ENCODE results near the gene KRTAP12-4.
"Not testable (repeated sequence)": the region's sequence is repeated elsewhere in the genome, so short reads cannot be mapped to it uniquely, and the experiment has no call there.

KRTAP12-4 gene

GRCh38 chr21:44653656-44654575, 543 bp downstream of the KRTAP12-4 start:
- no peak for DNase-seq

- no peak for DNase-seq
Measured at GRCh38 chr21:44653123-44653522, 1.3 kb downstream of the KRTAP12-4 start.

GRCh38 chr21:44650973-44651675, 3.3 kb downstream of the KRTAP12-4 start:
- no peak for DNase-seq

GRCh38 chr21:44650265-44650972, 4.0 kb downstream of the KRTAP12-4 start:
- no peak for DNase-seq

GRCh38 chr21:44649521-44650100, 4.8 kb downstream of the KRTAP12-4 start:
- DNase-seq: no peak

- no peak for DNase-seq
Measured at GRCh38 chr21:44648557-44649311, 5.7 kb downstream of the KRTAP12-4 start.

- no peak for DNase-seq
Measured at GRCh38 chr21:44647222-44647552, 7.3 kb downstream of the KRTAP12-4 start.

- not testable (repeated sequence) for DNase-seq
Measured at GRCh38 chr21:44646366-44647221, 7.9 kb downstream of the KRTAP12-4 start, which contains the start of gene KRTAP10-11. Gene KRTAP10-11, plus strand, starts transcription at chr21:44646414. Its CDS starts 45 bp downstream, at chr21:44646459.

GRCh38 chr21:44644878-44645277, 9.6 kb downstream of the KRTAP12-4 start:
- no peak for DNase-seq

GRCh38 chr21:44643741-44644310, 10.6 kb downstream of the KRTAP12-4 start:
- no peak for DNase-seq

GRCh38 chr21:44640761-44641160, 13.7 kb downstream of the KRTAP12-4 start:
- no peak for DNase-seq

- DNase-seq: no peak
Measured at GRCh38 chr21:44639331-44639655, 15.2 kb downstream of the KRTAP12-4 start.

GRCh38 chr21:44638506-44639330, 15.7 kb downstream of the KRTAP12-4 start:
- not testable (repeated sequence) for DNase-seq

GRCh38 chr21:44637851-44638348, 16.6 kb downstream of the KRTAP12-4 start:
- DNase-seq: not testable (repeated sequence)

GRCh38 chr21:44637018-44637850, 17.2 kb downstream of the KRTAP12-4 start, which contains the start of gene KRTAP10-10:
Gene KRTAP10-10, plus strand, starts transcription at chr21:44637356. Its CDS starts 62 bp downstream, at chr21:44637418.
- DNase-seq: no peak

GRCh38 chr21:44636209-44637017, 18.0 kb downstream of the KRTAP12-4 start:
- DNase-seq: no peak

- no peak for DNase-seq
Measured at GRCh38 chr21:44632067-44632466, 22.4 kb downstream of the KRTAP12-4 start.

GRCh38 chr21:44630440-44630839, 24.0 kb downstream of the KRTAP12-4 start:
- no peak for DNase-seq
